ENCODE results near the gene KRTAP5-8.
"Not testable (repeated sequence)": the region's sequence is repeated elsewhere in the genome, so short reads cannot be mapped to it uniquely, and the experiment has no call there.

KRTAP5-8 gene

GRCh38 chr11:71518506-71519471 is 19.0 kb upstream of the KRTAP5-8 start:
- no peak for DNase-seq

DNA sequence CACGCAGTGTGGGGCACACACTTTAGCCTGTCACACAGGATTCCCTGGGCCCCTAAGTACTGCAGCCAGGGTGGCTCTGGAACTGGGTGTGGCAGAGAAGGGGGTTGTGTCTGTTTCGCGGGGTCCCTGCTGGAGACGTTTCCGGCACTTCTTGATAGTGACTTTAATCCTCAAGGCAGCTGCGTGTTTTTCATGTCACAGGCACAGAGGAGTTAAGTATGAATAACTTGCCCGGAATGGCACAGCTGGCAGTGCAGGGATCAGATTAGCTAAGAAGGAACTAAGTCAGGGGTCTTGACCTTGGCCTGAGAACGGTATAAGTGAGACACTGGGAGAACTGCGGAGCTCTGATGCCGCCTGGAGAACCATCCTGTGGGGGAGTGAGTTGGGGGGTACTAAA is 18.3 kb upstream of the KRTAP5-8 start:
- no peak for DNase-seq

DNA sequence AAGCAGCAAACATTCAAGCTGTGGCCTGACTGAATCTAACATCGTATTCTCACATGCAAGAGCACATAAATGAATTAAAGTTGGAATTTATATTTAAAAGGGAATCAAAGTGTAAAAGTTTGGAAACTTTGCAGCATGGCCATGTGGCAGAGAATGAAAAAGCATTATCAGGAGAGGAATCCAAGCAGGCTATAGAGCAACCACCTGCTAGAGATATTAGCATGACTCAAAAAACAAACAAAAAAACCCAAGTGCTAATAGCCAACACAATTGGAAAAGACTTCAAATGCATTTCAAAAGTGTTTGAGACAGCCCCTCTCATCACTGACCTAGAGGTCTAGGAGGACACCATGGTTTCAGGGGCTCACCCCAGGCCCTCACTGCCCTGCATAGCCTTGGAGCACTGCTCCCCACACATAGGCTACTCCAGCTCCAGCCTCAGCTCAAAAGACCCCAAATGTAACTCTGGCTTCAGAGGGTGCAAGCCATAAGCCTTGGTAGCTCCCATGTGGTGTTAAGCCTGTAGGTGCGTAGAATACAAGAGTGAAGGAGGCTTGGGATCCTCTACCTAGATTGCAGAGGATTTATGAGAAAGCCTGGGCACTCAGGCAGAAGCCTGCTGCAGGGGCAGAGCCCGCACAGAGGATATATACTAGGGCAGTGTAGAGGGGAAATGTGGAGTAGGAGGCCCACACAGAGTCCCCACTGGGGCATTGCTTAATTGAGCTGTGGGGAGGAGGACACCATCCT is 12.5 kb upstream of the KRTAP5-8 start:
- no peak for DNase-seq

DNA sequence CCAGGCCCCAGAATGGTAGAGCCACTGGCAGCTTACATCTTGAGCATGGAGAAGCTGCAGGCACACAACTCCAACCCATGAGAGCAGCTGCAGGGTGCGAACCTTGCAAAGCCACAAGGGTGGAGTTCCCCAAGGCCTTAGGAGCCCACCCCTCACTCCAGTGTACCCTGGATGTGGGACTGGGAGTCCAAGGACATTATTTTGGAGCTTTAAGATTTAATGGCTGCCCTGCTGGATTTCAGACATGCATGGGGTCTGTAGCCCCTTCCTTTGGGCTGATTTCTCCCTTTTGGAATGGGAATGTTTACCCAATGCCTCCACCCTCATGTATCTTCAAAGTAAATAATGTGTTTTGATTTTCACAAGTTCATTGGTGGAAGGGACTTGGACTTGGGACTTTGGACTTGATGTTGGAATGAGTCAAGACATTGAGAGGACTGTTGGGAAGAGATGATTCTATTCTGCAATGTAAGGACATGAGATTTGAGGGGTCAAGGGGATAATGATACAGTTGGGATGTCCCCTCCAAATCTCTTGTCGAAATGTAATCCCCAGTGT is 11.8 kb upstream of the KRTAP5-8 start:
- DNase-seq = no peak

- DNase-seq = not testable (repeated sequence)
These were observed 10.8 kb upstream of the KRTAP5-8 start, which contains the start of gene KRTAP5-7 for GRCh38 chr11:71526796-71527575. KRTAP5-7 (plus strand) TSS chr11:71527267; CDS start chr11:71527301, 34 bp downstream.

GRCh38 chr11:71527576-71528210 is 10.1 kb upstream of the KRTAP5-8 start:
- DNase-seq = no peak

DNA sequence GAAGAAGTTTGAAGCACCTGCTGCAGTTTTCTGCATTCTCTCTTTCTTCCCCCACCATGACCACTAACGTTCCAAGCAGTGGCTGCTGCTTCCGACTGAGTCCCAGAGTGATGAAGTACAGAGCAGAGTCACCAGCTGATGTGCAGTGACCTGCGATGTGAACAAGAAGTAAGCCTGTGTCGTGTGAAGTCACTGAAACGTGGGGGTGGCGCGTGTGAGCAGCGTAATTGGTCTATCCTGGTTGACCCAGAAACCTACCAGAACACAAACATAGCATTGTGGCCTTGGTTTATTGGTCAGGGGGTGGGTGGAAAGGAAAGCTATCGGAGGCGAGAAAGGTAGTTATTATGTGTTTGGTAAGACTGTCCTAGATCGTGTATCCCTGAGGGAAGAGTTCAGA is 7.2 kb upstream of the KRTAP5-8 start:
- no peak for DNase-seq

DNA sequence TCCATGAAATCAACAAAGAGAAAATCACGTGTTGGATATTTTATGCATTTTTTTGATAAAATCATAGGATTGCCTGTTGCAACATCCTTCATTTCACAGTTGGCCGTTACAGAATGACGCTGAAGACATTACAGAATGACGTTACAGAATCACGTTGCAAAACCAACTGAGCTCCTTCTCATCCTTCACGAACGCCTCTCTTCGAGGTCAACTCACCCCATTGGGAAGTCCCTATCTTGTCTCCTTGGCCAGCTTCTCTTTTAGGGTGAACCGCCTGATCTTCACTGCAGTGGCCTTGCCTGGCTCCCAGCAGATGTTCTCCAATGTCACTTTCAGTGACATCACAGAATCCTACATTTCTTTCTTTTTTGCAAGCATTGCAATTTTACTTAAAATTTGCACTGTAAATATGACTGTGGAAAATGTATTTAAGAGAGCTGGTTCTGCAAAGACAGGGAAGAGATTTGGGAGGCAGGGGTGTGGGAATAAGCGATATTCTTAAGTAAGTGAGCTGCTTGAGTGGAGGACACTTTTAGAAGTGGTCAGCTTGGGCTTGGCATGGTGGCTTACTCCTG is 5.7 kb upstream of the KRTAP5-8 start:
- DNase-seq = no peak

DNA sequence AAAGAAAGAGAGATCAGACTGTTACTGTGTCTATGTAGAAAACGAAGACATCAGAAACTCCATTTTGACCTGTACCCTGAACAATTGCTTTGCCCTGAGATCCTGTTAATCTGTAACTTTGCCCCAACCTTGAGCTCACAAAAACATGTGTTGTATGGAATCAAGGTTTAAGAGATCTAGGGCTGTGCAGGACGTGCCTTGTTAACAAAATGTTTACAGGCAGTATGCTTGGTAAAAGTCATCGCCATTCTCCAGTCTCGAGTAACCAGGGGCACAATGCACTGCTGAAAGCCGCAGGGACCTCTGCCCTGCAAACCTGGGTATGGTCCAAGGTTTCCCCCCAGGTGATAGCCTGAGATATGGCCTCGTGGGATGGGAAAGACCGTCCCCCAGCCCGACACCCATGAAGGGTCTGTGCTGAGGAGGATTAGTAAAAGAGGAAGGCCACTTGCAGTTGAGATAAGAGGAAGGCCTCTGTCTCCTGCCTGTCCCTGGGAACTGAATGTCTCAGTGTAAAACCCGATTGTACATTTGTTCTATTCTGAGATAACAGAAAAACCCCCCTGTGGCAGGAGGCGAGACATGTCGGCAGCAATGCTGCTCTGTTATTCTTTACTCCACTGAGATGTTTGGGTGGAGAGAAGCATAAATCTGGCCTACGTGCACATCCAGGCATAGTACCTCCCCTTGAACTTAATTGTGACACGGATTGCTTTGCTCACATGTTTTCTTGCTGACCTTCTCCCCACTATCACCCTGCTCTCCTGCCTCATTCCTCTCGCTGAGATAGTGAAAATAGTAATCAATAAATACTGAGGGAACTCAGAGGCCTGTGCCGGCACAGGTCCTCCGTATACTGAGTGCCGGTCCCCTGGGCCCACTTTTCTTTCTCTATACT is 2.9 kb upstream of the KRTAP5-8 start:
- not testable (repeated sequence) for DNase-seq

DNA sequence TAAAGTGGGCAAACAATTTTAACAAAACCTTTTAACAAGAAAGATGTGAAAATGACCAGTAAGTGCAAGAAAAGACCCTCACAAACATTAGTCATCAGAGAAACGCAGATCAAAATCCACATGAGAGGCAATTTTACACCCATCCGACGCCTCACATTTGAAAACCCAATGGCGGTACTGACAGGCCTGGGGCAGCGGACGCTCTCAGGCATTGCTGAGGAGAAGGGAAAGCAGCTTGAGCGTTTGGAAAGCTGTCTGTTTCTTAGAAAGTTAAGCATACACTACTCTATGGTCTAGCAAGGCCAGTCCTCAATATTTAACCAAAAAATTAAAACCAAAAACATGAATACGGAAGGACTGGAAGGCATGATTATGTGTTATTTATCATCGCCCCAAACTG is 2.0 kb upstream of the KRTAP5-8 start:
- DNase-seq = no peak

DNA sequence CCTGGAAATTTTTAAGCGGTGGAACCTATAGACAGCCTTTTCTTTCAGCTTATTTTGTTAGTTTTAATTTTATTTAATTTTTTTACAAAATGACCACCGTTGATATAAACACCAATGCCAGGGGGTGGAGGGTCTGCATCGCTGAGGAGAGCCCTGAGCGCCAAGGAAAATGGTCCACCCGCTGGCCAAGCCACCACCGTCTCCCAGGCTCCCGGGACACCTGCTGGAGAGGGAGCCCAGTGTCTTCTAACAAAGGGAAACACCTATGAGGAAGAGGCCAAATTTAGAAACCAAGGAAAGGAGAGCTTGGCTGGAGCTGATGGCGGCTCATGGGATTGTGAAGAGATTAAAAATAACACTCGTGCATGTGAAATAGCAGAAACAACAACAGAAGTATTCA is 288 bp upstream of the KRTAP5-8 start:
- DNase-seq = no peak

DNA sequence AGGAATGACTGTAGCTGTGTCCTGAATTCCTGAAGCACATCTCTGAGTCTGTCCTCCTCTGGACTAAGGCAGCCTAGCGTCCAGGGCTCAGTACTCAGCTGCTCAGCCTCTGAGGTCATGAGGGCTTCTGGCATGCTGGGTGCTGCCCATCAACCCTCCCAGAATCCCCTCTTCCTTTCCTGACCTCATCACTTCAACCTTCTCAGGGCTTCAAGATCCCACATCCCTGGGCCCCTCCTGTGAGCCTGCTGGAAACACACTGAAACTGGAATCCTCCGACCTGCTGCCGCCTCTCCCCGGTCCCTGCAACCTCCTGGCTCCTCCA is 803 bp downstream of the KRTAP5-8 start:
- DNase-seq = no peak

DNA sequence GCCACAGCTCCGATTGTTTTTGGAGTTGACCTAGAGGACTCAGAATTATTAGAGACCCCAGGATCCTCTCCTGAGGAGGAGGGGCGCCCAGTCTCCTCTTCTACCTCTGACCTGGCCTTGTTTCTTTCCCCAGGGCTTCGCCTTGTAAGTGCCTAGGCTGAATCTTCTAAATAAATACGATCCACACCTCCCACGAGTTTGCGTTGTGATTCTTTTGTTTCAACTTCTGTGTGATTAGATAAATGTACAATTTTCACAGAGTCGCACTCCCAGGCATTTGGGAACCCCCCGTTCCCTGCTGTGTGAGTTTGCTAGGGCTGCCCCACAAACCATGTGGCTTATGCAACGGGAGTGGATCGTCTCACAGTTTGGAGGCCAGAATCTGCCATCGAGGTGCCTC is 1.2 kb downstream of the KRTAP5-8 start:
- DNase-seq = no peak

DNA sequence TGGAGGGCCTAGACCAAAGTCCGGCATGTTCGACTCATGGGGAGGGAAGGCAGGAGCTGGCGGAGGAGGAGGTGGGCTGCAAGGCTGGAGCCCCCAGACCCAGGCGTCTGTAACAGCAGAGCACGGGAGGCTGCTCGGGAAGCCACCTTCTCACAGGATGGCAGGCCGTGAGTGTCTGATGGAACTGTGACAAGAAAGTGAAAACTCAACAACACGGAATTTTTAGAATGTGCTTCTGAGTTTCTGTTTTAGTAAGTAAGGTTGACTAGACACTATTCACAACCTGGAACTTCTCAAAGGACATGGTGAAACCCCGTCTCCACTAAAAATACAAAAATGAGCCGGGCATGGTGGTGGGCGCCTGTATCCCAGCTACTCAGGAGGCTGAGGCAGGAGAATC is 2.1 kb downstream of the KRTAP5-8 start:
- not testable (repeated sequence) for DNase-seq

DNA sequence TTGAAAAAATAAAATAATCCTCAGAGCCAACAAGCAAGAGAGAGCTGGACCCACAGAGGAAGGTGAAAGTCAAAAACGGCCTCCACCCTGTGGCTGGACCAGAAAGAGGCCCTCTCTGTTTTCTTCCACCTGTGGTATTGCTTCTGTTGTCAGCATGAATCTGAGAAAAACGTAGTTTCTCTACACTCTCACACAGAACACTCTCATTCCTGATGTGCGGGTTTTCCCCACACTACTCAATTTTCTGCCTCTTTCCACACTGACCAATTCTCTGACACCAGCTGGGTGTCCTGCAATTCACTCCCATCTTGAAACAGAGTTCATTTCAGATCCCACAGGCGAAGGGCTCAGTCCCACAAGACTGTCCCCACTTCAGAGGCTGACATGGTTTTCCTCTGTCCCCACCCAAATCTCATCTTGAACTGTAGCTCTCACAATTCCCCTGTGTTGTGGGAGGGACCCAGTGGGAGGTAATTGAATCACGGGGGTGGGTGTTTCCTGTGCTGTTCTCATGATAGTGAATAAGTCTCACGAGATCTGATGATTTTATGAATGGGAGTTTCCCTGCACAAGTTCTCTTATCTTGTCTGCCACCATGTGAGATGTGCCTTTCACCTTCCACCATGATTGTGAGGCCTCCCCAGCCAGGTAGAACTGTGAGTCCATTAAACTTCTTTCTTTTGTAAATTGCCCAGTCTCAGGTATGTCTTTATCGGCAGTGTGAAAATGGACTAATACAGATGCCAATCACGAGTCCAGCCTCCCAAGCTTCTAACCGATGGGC is 2.9 kb downstream of the KRTAP5-8 start:
- DNase-seq = not testable (repeated sequence)

DNA sequence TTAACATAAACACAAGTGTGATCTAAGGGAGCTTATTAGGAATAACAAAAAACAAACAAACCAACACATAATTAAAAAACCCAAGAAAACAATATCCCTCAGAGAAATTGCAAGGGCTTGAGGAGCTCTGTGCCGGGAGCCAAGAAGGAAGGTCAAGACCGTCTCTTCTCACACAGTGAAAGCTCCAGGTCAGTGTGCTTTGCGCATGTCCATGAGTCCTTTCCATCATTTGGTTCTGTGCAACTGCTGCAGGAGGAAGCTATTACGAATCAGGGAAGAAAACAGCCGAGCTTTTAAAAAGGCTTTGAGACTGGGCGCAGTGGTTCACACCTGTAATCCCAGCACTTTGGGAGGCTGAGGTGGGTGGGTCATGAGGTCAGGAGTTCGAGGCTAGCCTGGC is 4.6 kb downstream of the KRTAP5-8 start:
- no peak for DNase-seq

DNA sequence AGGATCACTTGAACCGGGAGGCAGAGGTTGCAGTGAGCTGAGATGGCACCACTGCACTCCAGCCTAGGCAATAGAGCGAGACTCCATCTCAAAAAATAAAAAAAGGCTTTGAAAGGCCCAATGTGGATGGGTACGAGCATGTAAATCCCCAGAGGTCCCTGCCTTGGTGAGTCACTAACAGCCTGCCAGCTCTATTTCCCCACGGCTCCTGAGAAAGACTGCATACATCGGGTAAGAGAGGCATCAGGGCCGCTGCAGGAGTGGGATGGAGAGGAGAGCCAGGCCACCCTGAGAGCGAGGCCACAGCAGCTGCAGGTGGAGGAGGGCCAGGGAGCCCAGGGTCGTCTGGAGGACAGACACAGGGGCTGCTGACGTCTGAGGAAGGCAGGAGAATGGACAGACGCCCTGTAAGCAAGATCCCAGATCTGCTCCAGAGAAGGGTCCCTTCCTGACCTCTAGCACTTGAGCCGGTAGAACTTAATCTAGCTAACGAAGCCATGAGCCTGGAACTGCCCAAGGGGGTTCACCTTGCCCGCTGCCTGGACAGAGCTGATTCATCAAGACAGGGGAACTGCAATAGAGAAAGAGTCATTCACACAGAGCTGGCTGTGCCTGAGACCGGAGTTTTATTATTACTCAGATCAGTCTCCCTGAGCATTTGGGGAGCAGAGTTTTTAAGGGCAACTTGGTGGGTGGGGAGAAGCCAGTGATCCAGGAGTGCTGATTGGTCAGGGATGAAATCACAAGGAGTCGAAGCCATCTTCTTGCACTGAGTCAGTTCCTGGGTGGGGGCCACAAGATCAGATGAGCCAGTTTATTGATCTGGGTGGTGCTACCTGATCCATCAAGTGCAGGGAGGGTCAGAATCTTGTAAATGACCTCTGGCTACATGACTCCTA is 5.3 kb downstream of the KRTAP5-8 start:
- no peak for DNase-seq

DNA sequence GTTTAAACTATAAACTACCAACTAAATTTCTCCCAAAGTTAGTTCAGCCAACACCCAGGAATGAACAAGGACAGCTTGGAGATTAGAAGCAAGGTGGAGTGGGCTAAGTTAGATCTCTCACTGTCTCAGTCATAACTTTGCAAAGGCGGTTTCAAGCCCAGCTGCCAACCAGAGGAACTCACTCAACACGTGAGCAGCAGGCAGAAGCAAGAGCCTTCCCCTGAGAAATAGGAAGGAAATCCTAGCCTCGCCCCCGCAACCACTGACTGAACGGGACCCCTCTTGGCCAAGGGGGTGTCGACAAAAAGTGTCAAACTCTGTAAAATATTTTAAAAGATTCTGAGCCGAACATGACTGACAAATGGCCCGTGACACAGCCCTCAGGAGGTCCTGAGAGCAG is 6.0 kb downstream of the KRTAP5-8 start:
- DNase-seq = no peak
